AML-193 (cell line): ENCODE measurements around the gene TEP1.
"Not testable (repeated sequence)": the region's sequence is repeated elsewhere in the genome, so short reads cannot be mapped to it uniquely, and the experiment has no call there.

Experiments
- DNase-seq, 2 experiments: peaks; one replicate each; lab custom pipeline; 2025; lab: John Stamatoyannopoulos, UW

TEP1 gene

GRCh38 chr14:20341032-20341431 lies 72.3 kb downstream of the TEP1 start:
- not testable (repeated sequence) for DNase-seq

GRCh38 chr14:20334017-20334416 lies 79.3 kb downstream of the TEP1 start:
- no peak for DNase-seq

- no peak for DNase-seq
Measured at GRCh38 chr14:20333494-20333841, 79.8 kb downstream of the TEP1 start.

- DNase-seq, result peak; percentile 81 to 85
Measured at GRCh38 chr14:20332788-20333493, 80.4 kb downstream of the TEP1 start, which contains the start of gene CCNB1IP1. Gene CCNB1IP1 (minus strand): TSS chr14:20333279. CDS start chr14:20316523, 16,756 bp downstream.

- no peak for DNase-seq
Measured at GRCh38 chr14:20332431-20332787, 80.9 kb downstream of the TEP1 start.

GRCh38 chr14:20331053-20331613 lies 82.2 kb downstream of the TEP1 start:
- DNase-seq, result no peak

GRCh38 chr14:20329355-20329754 lies 83.9 kb downstream of the TEP1 start:
- DNase-seq, result no peak

- no peak for DNase-seq
Measured at GRCh38 chr14:20328705-20329104, 84.6 kb downstream of the TEP1 start.

GRCh38 chr14:20327005-20327869 lies 86.1 kb downstream of the TEP1 start:
- DNase-seq, result peak; percentile 66 to 82

GRCh38 chr14:20317720-20318119 lies 95.6 kb downstream of the TEP1 start:
- DNase-seq, result no peak
